Right cardiac atrium (tissue), 5 donors: ENCODE data around the gene KCTD5. TPM values are rescaled to one million over a fixed set of nuclear protein-coding genes. Genes with fewer than 3 reads are reported as not detected.
A peak's percentile ranks its signal among the peaks of the same experiment; 100 is the strongest.
"Not testable (repeated sequence)": the region's sequence is repeated elsewhere in the genome, so short reads cannot be mapped to it uniquely, and the experiment has no call there.

Source experiments
- ATAC-seq, 2 donors: fragments of 200-7000 bp; cut with Tn5 transposase; one replicate each; pipeline versions ENCODE4 v1.8.0 to v1.9.1; 2020; ENCODE audit warnings: moderate library complexity in 2 of 2, mild to moderate bottlenecking in 1 of 2
- DNase-seq, 3 donors: peaks; one replicate each; pipeline ENCODE4 v3.0.0-alpha.2; 2020
- H3K27ac ChIP-seq: one replicate; pipeline ENCODE4 v1.5.1; 2013; ENCODE audit warnings: mild to moderate bottlenecking, low read length, control low read depth, moderate library complexity
- H3K27me3 ChIP-seq: one replicate; pipeline ENCODE4 v1.6.1; 2013; ENCODE audit not compliant: control insufficient read depth, insufficient read depth
- H3K4me1 ChIP-seq: one replicate; pipeline ENCODE4 v1.6.1; 2013; ENCODE audit warnings: low read length; ENCODE audit not compliant: control insufficient read depth, insufficient read depth
- H3K4me3 ChIP-seq: one replicate; pipeline ENCODE4 v1.5.1; 2013; ENCODE audit warnings: low read length, control low read depth
- H3K9me3 ChIP-seq: one replicate; pipeline ENCODE4 v1.6.1; 2013; ENCODE audit warnings: low read length; ENCODE audit not compliant: control insufficient read depth
- WGBS: extraction: QIAGEN DNeasy Blood & Tissue Kit; methylation state at CpG from one replicate; pipeline ENCODE4 v1.1.7; 2013; 5-methylcytosine and 5-hydroxymethylcytosine counted together
- intact Hi-C, 4 donors: fragments of 100-400 bp; cut with DNase I; formaldehyde crosslinking; loops; one replicate each; pipeline versions ENCODE4 v1.11.0 to v1.14.0; 2022 to 2023
- long read RNA-seq, 4 donors: library from polyadenylated mRNA; unstranded; transcript quantifications; one replicate each; pipeline ENCODE4 v2.0.0, GENCODE V29; 2020 to 2021
- polyA plus RNA-seq: library from polyadenylated mRNA; stranded (reverse); fragments of 200-250 nt; gene quantifications from one replicate; pipeline ENCODE4 v1.2.3, GENCODE V29; 2013
- total RNA-seq, 4 donors: library from RNA; stranded (reverse); fragmentation: NEBNext Ultra II Directional; extraction: Animal tissue kit (Norgen Biotek cat#: 25700); gene quantifications; one replicate each; pipeline ENCODE4 v1.2.1, GENCODE V29; 2021
- donor health status: healthy with polysubstance abuse.
- donor health status: DM: no; HTN: yes; CAD: no.
- donor health status: DM: no; HTN: no; CAD: no.
- donor health status: DM: no; HTN: yes; CAD: no; lungs with severe emphysema.
- donor health status: DM: yes; HTN: yes; CAD: no.

The KCTD5 gene
- total RNA-seq (10 to 100 TPM; 10.6 to 13.7 (median 12.0) TPM), polyA plus RNA-seq (11.1 TPM)
- long read RNA-seq, donor 1, transcript KCTD5-201 (6 exons, 2,482 nt) = major isoform, 14 of 21 reads
- long read RNA-seq, donor 1, partial matches to known transcripts = 4 of 21 reads
- long read RNA-seq, donor 1, other reads (novel, unspliced or antisense) = 3 of 21 reads
- long read RNA-seq, donor 2, transcript KCTD5-201 (6 exons, 2,482 nt) = major isoform, 5 of 6 reads
- long read RNA-seq, donor 2, partial matches to known transcripts = 1 of 6 reads
- long read RNA-seq, donor 2, other reads (novel, unspliced or antisense) = 0 of 6 reads
- long read RNA-seq, donor 3, transcript KCTD5-201 (6 exons, 2,482 nt) = major isoform, 12 of 22 reads
- long read RNA-seq, donor 3, partial matches to known transcripts = 4 of 22 reads
- long read RNA-seq, donor 3, other reads (novel, unspliced or antisense) = 6 of 22 reads
- long read RNA-seq, donor 4, transcript KCTD5-201 (6 exons, 2,482 nt) = major isoform, 11 of 13 reads
- long read RNA-seq, donor 4, partial matches to known transcripts = 0 of 13 reads
- long read RNA-seq, donor 4, other reads (novel, unspliced or antisense) = 2 of 13 reads

GRCh38 chr16:2682209-2683021, at the start of gene KCTD5:
Gene KCTD5 (plus strand): TSS chr16:2682523. CDS start chr16:2682549, 26 bp downstream.
- H3K27me3 ChIP-seq = no peaks in the 10 kb centered on the region
- H3K4me3 ChIP-seq = peak within 1 kb of the TSS; percentile 95
- H3K4me1 ChIP-seq = no peaks in the 10 kb centered on the region
- peak; percentile 95 to 96 for ATAC-seq
- DNase-seq = peak; percentile 96 to 98 (median 98)
- under 1% methylated on average over 73 of the region's 73 CpGs for WGBS
- H3K9me3 ChIP-seq = no peaks in the 10 kb centered on the region
- intact Hi-C loops = no loop called here
- H3K27ac ChIP-seq = peak within 1 kb of the TSS; percentile 95

GRCh38 chr16:2639071-2639721, 43.1 kb upstream of the KCTD5 start:
- H3K27ac ChIP-seq, H3K4me1 ChIP-seq, H3K27me3 ChIP-seq, intact Hi-C loops, H3K9me3 ChIP-seq, H3K4me3 ChIP-seq: not testable (repeated sequence)
- 13% methylated on average over 2 of the region's 12 CpGs for WGBS
- peak in 2 of 3 donors; percentile 64 to 65 for DNase-seq
- peak; percentile 60 to 61 for ATAC-seq

GRCh38 chr16:2639722-2640072, 42.6 kb upstream of the KCTD5 start:
- WGBS = 80% methylated on average over 8 of the region's 9 CpGs
- H3K27ac ChIP-seq, H3K27me3 ChIP-seq, H3K4me3 ChIP-seq, intact Hi-C loops, H3K4me1 ChIP-seq, H3K9me3 ChIP-seq: not testable (repeated sequence)
- ATAC-seq = peak; percentile 16 to 45
- DNase-seq = peak in 1 of 3 donors; percentile 14

GRCh38 chr16:2642561-2642960, 39.8 kb upstream of the KCTD5 start:
- DNase-seq, H3K9me3 ChIP-seq, H3K27ac ChIP-seq, H3K4me1 ChIP-seq, ATAC-seq, intact Hi-C loops, H3K4me3 ChIP-seq, H3K27me3 ChIP-seq: not testable (repeated sequence)
- 93% methylated on average over 5 of the region's 17 CpGs for WGBS

GRCh38 chr16:2644754-2645453, 37.4 kb upstream of the KCTD5 start:
- H3K9me3 ChIP-seq, H3K4me1 ChIP-seq, H3K4me3 ChIP-seq, intact Hi-C loops, DNase-seq, H3K27me3 ChIP-seq, H3K27ac ChIP-seq: not testable (repeated sequence)
- peak; percentile 33 to 57 for ATAC-seq
- no CpG with 5 or more reads among the region's 12 CpGs for WGBS

- intact Hi-C loops, H3K27me3 ChIP-seq, H3K4me1 ChIP-seq, H3K4me3 ChIP-seq, DNase-seq, ATAC-seq, H3K9me3 ChIP-seq, H3K27ac ChIP-seq: not testable (repeated sequence)
- WGBS = no CpG with 5 or more reads among the region's 14 CpGs
Observed at GRCh38 chr16:2651268-2651871, 31.0 kb upstream of the KCTD5 start.

GRCh38 chr16:2653915-2654314, 28.4 kb upstream of the KCTD5 start:
- H3K9me3 ChIP-seq, H3K4me1 ChIP-seq, H3K27ac ChIP-seq, H3K27me3 ChIP-seq, H3K4me3 ChIP-seq, intact Hi-C loops, DNase-seq: not testable (repeated sequence)
- ATAC-seq = peak in 1 of 2 donors; percentile 10
- no CpG with 5 or more reads among the region's 13 CpGs for WGBS

GRCh38 chr16:2654949-2655348, 27.4 kb upstream of the KCTD5 start:
- WGBS = 52% methylated on average over 2 of the region's 8 CpGs
- H3K27ac ChIP-seq, H3K9me3 ChIP-seq, DNase-seq, H3K27me3 ChIP-seq, intact Hi-C loops, H3K4me1 ChIP-seq, H3K4me3 ChIP-seq: not testable (repeated sequence)
- peak in 1 of 2 donors; percentile 29 for ATAC-seq

- H3K9me3 ChIP-seq = no peaks in the 10 kb centered on the region
- no peak overlapping the region for H3K27ac ChIP-seq
- no peak for DNase-seq
- intact Hi-C loops = no loop called here
- no peaks in the 10 kb centered on the region for H3K4me1 ChIP-seq
- no peaks in the 10 kb centered on the region for H3K27me3 ChIP-seq
- 60% methylated on average over 2 of the region's 2 CpGs for WGBS
- no peak for ATAC-seq
- no peak overlapping the region for H3K4me3 ChIP-seq
Observed at GRCh38 chr16:2656985-2657384, 25.3 kb upstream of the KCTD5 start.

- H3K27me3 ChIP-seq, H3K27ac ChIP-seq, H3K9me3 ChIP-seq, H3K4me1 ChIP-seq, intact Hi-C loops, H3K4me3 ChIP-seq, DNase-seq: not testable (repeated sequence)
- ATAC-seq = peak; percentile 23 to 57
- WGBS = no CpG with 5 or more reads among the region's 17 CpGs
Observed at GRCh38 chr16:2657803-2658202, 24.5 kb upstream of the KCTD5 start.
